ENCODE data around the gene AUTS2. TPM values are rescaled to one million over a fixed set of nuclear protein-coding genes. Genes with fewer than 3 reads are reported as not detected.

The AUTS2 gene
- total and polyA plus RNA-seq, 9 of the 15 experiments (the other 6 are each of a cell fraction or from before 2014, with no cell fraction given), result 0.58 TPM; not detected in 8

GRCh38 chr7:70474639-70475234 is 876.5 kb downstream of the AUTS2 start:
- H3K4me2 ChIP-seq (ENCODE audit: insufficient read depth, low read length), result no peak overlapping the region
- ChIA-PET CTCF (ENCODE audit: low intra/inter-chr PET ratio) (no interaction called here), POLR2A (no interaction called here)
- intact Hi-C loops (cut with micrococcal nuclease) (no loop called here), in situ Hi-C loops (cut with MboI) (no loop called here)
- no peaks in the 10 kb centered on the region for H3K9me3 ChIP-seq (replicated peaks; ENCODE audit: control insufficient read depth, insufficient read depth, low read depth, low read length)
- H3K9ac ChIP-seq (ENCODE audit: insufficient read depth in 1 of 2, low read depth in 2 of 2, low read length in 2 of 2), result no peak overlapping the region
- 0% methylated on average over 5 of the region's 5 CpGs for WGBS (ENCODE audit: insufficient coverage, low coverage, missing lambda C conversion rate)
- no peak for ATAC-seq
- H3K4me1 ChIP-seq (replicated peaks in 1 of 2; ENCODE audit: control insufficient read depth in 2 of 2, insufficient read depth in 2 of 2, low read length in 2 of 2), result no peaks in the 10 kb centered on the region
- H3K79me2 ChIP-seq (ENCODE audit: control insufficient read depth, insufficient read depth, low read length), result no peaks in the 10 kb centered on the region
- H3K27me3 ChIP-seq (ENCODE audit: control insufficient read depth in 2 of 2, insufficient read depth in 2 of 2, low read length in 2 of 2), result peaks cover 3 to 10% of the 10 kb centered on the region in 2 experiments; a peak in 3 of 5 replicates
- no peaks in the 10 kb centered on the region; the same call in 1 of the 2 replicates for H4K20me1 ChIP-seq (replicated peaks; ENCODE audit: control insufficient read depth, insufficient read depth, low read length)
- no peak for FAIRE-seq
- no peaks in the 10 kb centered on the region for H3K36me3 ChIP-seq (ENCODE audit: control insufficient read depth, insufficient read depth, low read length)
- no peak overlapping the region for H3K27ac ChIP-seq (ENCODE audit: extremely low read depth, low read depth, low read length)
- H2AFZ ChIP-seq (ENCODE audit: low read depth, low read length), result no peak overlapping the region
- H3K9me1 ChIP-seq (ENCODE audit: control insufficient read depth, insufficient read depth, low read length), result no peaks in the 10 kb centered on the region
- BruUV-seq (replicated peaks), result no TSS peak
- H3K4me3 ChIP-seq, result no peak overlapping the region
- DNase-seq (ENCODE audit: extremely low read depth in 1 of 4, low spot score in 3 of 4), result no peak
- TF ChIP-seq SOX6 (IDR thresholded peaks at IDR 0.05) (no peak), MXI1 (IDR thresholded peaks at IDR 0.05; ENCODE audit: low read depth, low read length) (no peak), ZBTB8A (IDR thresholded peaks at IDR 0.05; ENCODE audit: partially characterized antibody) (no peak), IRF1 (CRISPR knock-in tag; IDR thresholded peaks at IDR 0.05; ENCODE audit: borderline replicate concordance) (no peak), TSHZ1 (CRISPR knock-in tag; IDR thresholded peaks at IDR 0.05) (no peak), ATF4 (CRISPR knock-in tag; IDR thresholded peaks at IDR 0.05) (no peak), ZC3H8 (IDR thresholded peaks at IDR 0.05) (no peak), ZNF436 (CRISPR knock-in tag; IDR thresholded peaks at IDR 0.05) (no peak), MEF2D (tag; conservative IDR thresholded peaks at IDR 0.05; ENCODE audit: low read depth) (no peak), ZHX1 (conservative IDR thresholded peaks at IDR 0.05; ENCODE audit: low read length) (no peak), ZNF384 (IDR thresholded peaks at IDR 0.05; ENCODE audit: low read depth, low read length) (no peak), NCOR1 (IDR thresholded peaks at IDR 0.05) (no peak), ZNF696 (CRISPR knock-in tag; conservative IDR thresholded peaks at IDR 0.05) (no peak)
